Activated CD8-positive, alpha-beta T cell treated with anti-CD3 and anti-CD28 coated beads for 36 hours (primary cell): Measurements from ENCODE around the gene TCTN2. TPM values are rescaled to one million over a fixed set of nuclear protein-coding genes. Genes with fewer than 3 reads are reported as not detected.

Experiments
- ATAC-seq: fragments of 200-7000 bp; cut with Tn5 transposase; one replicate; pipeline ENCODE4 v1.10.0; 2021; ENCODE audit warnings: mild to moderate bottlenecking, moderate library complexity
- CTCF ChIA-PET: fragments of 350-600 bp; sonication (Branson Sonifier 250); formaldehyde crosslinking; loops from one replicate; lab custom pipeline; 2021; ENCODE audit warnings: antibody characterized with exemption; lab: Charles Lee
- POLR2A ChIA-PET: fragments of 350-600 bp; sonication (Branson Sonifier 250); formaldehyde crosslinking; loops from one replicate; lab custom pipeline; 2021; ENCODE audit warnings: antibody characterized with exemption; lab: Charles Lee
- DNase-seq: peaks from one replicate; pipeline ENCODE4 v3.0.0-alpha.2; 2020
- H3K27ac Mint-ChIP-seq: one replicate; pipeline ENCODE4 v1.8.0; 2021; ENCODE audit warnings: mild to moderate bottlenecking, mixed read lengths
- H3K27me3 Mint-ChIP-seq: one replicate; pipeline ENCODE4 v1.8.0; 2021; ENCODE audit warnings: mixed read lengths
- H3K36me3 Mint-ChIP-seq: one replicate; pipeline ENCODE4 v1.8.0; 2021; ENCODE audit warnings: low read depth, mixed read lengths
- H3K4me1 Mint-ChIP-seq: one replicate; pipeline ENCODE4 v1.8.0; 2021; ENCODE audit warnings: low read depth, mixed read lengths
- H3K4me3 Mint-ChIP-seq: one replicate; pipeline ENCODE4 v1.8.0; 2021; ENCODE audit warnings: mild to moderate bottlenecking, moderate library complexity, mixed read lengths
- H3K9me3 Mint-ChIP-seq: one replicate; pipeline ENCODE4 v1.8.0; 2021; ENCODE audit warnings: mixed read lengths
- intact Hi-C: fragments of 100-400 bp; cut with micrococcal nuclease; formaldehyde crosslinking; loops from one replicate; pipeline ENCODE4 v1.10.0; 2022
- total RNA-seq, 2 experiments: library from RNA; stranded (reverse); gene quantifications; one replicate each; pipeline ENCODE4 v1.2.3, GENCODE V29; 2021
- TF ChIP-seq, protein P1 (sequence below): fragments of 200-600 bp; IDR thresholded peaks from one replicate; pipeline ENCODE4 v1.8.0; 2022; ENCODE audit warnings: antibody characterized with exemption, mild to moderate bottlenecking

The TCTN2 gene
- total RNA-seq, 2 experiments from 2014 or later = 2.0 to 2.3 TPM

- intact Hi-C loops = no loop called here
- no peak for DNase-seq
- CTCF ChIA-PET = no interaction called here
Measured at GRCh38 chr12:123643911-123644310, 27.0 kb upstream of the TCTN2 start.

DNA sequence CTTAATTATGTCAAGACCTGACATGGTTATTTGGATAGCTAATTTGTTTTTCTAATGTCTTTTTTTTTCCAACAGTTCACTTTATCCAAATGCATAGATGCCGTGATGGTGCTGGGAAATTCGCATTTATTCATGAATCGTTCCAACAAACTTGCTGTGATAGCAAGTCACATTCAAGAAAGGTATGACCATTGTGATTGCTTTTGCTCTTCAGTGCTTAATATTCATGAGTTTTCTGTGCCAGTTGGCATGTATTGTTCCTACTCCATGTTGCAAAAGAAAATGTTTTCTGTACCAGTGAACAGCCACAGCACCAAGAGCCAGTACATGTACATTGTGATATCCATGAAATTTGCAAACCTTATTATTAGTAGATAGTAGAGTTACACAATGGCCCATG lies 25.5 kb upstream of the TCTN2 start:
- ChIA-PET CTCF (no interaction called here), POLR2A (interaction anchor here (0.6 to 1.0 kb wide), 2 partner anchors 15 to 321 kb away, joined by 3 to 5 read pairs; no protein-coding TSS in a partner anchor)
- Mint-ChIP-seq H3K36me3 (peaks cover 39% of the 10 kb centered on the region), H3K27ac (no peak overlapping the region), H3K4me1 (peaks cover 2% of the 10 kb centered on the region), H3K27me3 (no peaks in the 10 kb centered on the region), H3K4me3 (no peak overlapping the region), H3K9me3 (no peaks in the 10 kb centered on the region)
- intact Hi-C loops = no loop called here
- TF ChIP-seq, protein P1, sequence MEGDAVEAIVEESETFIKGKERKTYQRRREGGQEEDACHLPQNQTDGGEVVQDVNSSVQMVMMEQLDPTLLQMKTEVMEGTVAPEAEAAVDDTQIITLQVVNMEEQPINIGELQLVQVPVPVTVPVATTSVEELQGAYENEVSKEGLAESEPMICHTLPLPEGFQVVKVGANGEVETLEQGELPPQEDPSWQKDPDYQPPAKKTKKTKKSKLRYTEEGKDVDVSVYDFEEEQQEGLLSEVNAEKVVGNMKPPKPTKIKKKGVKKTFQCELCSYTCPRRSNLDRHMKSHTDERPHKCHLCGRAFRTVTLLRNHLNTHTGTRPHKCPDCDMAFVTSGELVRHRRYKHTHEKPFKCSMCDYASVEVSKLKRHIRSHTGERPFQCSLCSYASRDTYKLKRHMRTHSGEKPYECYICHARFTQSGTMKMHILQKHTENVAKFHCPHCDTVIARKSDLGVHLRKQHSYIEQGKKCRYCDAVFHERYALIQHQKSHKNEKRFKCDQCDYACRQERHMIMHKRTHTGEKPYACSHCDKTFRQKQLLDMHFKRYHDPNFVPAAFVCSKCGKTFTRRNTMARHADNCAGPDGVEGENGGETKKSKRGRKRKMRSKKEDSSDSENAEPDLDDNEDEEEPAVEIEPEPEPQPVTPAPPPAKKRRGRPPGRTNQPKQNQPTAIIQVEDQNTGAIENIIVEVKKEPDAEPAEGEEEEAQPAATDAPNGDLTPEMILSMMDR = no peak
- ATAC-seq (no peak), DNase-seq (no peak)

More at GRCh38 chr12:123643911-123644310, 27.0 kb upstream of the TCTN2 start:
- H3K4me3 Mint-ChIP-seq = no peak overlapping the region
- POLR2A ChIA-PET = interaction anchor here (0.6 kb wide), 1 partner anchor 205 kb away, joined by 3 read pairs; no protein-coding TSS in a partner anchor
- peaks cover 37% of the 10 kb centered on the region for H3K36me3 Mint-ChIP-seq
- no peak overlapping the region for H3K27ac Mint-ChIP-seq
- H3K9me3 Mint-ChIP-seq = no peaks in the 10 kb centered on the region
- ATAC-seq = no peak
- no peaks in the 10 kb centered on the region for H3K27me3 Mint-ChIP-seq
- H3K4me1 Mint-ChIP-seq = peaks cover 5% of the 10 kb centered on the region
- TF ChIP-seq, protein P1 = no peak

DNA sequence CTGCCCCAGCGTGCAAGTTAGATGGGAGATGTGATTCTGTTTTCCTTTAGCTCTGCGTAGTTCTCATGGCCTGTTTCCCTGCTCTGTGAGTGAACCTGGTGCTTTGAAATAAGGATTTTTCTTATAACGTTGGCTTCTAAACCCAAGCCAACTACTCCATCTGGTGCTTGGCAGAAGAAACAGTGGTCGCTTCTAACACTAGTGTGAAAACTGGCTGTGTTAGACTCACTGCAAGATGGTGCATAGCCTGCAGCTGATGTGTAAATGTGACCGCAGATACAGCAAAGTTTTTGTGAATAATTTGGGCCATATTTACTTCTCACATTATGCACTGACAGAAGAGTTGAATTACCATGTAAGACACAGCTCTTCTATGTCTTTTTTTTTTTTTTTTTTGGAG lies 25.0 kb upstream of the TCTN2 start:
- ChIA-PET CTCF (no interaction called here), POLR2A (interaction anchor here (0.5 to 1.0 kb wide), 3 partner anchors 11 to 321 kb away, joined by 3 read pairs; no protein-coding TSS in a partner anchor)
- H3K36me3 Mint-ChIP-seq = peaks cover 40% of the 10 kb centered on the region
- no peak for ATAC-seq
- H3K4me1 Mint-ChIP-seq = no peaks in the 10 kb centered on the region
- H3K4me3 Mint-ChIP-seq = no peak overlapping the region
- no peaks in the 10 kb centered on the region for H3K9me3 Mint-ChIP-seq
- intact Hi-C loops = no loop called here
- no peak overlapping the region for H3K27ac Mint-ChIP-seq
- H3K27me3 Mint-ChIP-seq = no peaks in the 10 kb centered on the region
- TF ChIP-seq, protein P1 = no peak
- no peak for DNase-seq

- no peaks in the 10 kb centered on the region for H3K27me3 Mint-ChIP-seq
- H3K9me3 Mint-ChIP-seq = no peaks in the 10 kb centered on the region
- peaks cover 45% of the 10 kb centered on the region for H3K36me3 Mint-ChIP-seq
- H3K4me1 Mint-ChIP-seq = no peaks in the 10 kb centered on the region
- DNase-seq = no peak
- no peak overlapping the region for H3K4me3 Mint-ChIP-seq
- no peak overlapping the region for H3K27ac Mint-ChIP-seq
- POLR2A ChIA-PET = no interaction called here
- TF ChIP-seq, protein P1 = no peak
- intact Hi-C loops = no loop called here
- CTCF ChIA-PET = no interaction called here
- ATAC-seq = no peak
Measured at GRCh38 chr12:123648401-123648800, 22.5 kb upstream of the TCTN2 start.

DNA sequence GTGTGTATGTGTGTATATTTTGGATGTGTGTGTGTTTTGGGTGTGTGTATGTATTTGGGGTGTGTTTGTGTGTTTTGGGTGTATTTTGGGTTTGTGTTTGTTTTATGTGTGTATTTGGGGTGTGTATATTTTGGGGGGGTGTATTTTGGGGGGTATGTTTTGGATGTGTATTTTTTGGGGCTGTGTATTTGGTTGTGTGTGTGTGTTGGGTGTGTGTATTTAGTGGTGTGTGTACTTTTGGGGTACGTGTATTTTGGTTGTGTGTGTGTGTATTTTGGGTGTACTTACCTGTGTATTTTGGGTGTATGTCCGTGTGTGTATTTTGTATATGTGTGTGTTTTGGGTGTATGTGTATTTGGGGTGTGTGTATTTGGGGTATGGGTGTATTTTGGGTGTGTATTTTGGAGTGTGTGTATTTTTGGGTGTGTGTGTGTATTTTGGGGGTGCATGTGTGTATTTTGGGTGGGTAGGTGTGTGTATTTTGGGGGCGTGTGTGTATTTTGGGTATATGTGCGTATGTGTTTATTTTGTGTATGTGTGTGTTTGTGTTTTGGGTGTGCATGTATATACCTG lies 16.7 kb upstream of the TCTN2 start:
- TF ChIP-seq, protein P1 = no peak
- peaks cover 44% of the 10 kb centered on the region for H3K36me3 Mint-ChIP-seq
- H3K4me3 Mint-ChIP-seq = no peak overlapping the region
- ChIA-PET CTCF (no interaction called here), POLR2A (no interaction called here)
- no peaks in the 10 kb centered on the region for H3K27me3 Mint-ChIP-seq
- ATAC-seq = no peak
- H3K27ac Mint-ChIP-seq = no peak overlapping the region
- no peak for DNase-seq
- intact Hi-C loops = no loop called here
- no peaks in the 10 kb centered on the region for H3K9me3 Mint-ChIP-seq
- H3K4me1 Mint-ChIP-seq = no peaks in the 10 kb centered on the region
